Measurements from ENCODE around the gene PRKCE.
"Not testable (repeated sequence)": the region's sequence is repeated elsewhere in the genome, so short reads cannot be mapped to it uniquely, and the experiment has no call there.

Gene PRKCE

DNA sequence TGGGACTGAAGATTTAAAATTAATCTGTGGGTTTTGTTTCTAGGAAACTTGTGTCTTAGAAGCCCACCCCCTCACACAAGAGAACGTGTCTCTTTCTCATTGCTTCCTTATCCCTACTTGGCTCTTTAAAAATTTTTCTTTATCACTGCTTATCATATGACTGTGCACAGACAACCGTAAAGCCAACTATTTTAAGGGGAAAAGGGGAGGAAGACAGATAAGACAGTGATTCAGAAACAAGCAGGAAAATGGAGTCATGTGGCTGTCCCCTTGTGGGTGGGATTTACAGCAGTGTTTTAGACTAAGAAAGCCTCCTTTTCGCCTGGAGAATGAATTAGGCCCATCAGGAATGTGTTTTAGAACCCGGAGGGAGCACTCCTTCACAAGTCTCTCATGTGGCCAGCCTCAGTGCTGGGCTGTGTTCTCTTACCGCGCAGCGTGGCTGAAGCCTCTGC, 17.6 kb downstream of the PRKCE start:
- DNase-seq (ENCODE audit: low read depth): no peak

DNA sequence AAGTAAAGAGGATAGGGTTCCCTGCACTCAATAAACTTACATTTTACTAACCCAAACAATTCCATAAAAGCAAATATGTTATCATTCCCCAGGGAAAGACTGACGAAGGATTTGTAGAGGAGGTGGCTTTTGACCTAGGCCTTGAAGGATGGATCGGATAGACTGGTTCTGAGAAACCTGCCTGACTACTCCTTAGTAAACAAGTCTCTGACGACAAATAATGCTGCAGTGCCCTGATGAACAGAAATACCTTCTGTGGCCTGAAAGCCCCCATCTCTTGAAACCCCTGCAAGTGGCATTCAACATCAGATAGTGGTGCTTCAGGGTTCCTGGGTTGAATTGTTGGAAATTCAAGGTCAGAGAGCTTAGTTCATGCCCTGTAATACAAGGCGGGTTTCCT, 19.2 kb downstream of the PRKCE start:
- no peak for DNase-seq (ENCODE audit: low read depth)

DNA sequence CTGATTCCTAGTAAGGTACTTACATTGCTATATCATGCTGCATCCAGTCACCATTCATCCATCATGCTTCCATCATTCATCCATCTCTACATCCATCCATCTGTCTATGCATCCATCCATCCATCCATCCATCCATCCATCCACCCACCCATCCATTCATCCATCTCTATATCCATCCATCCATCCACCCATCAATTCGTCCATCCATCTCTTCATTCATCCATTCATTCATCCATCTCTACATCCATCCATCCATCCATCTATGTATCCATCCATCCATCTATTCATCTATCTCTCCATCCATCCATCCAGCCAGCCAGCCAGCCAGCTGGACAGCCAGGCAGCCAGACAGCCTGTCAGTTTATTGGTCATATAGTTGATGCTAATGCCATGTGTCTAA, 20.7 kb downstream of the PRKCE start:
- no peak for DNase-seq (ENCODE audit: low read depth)

DNA sequence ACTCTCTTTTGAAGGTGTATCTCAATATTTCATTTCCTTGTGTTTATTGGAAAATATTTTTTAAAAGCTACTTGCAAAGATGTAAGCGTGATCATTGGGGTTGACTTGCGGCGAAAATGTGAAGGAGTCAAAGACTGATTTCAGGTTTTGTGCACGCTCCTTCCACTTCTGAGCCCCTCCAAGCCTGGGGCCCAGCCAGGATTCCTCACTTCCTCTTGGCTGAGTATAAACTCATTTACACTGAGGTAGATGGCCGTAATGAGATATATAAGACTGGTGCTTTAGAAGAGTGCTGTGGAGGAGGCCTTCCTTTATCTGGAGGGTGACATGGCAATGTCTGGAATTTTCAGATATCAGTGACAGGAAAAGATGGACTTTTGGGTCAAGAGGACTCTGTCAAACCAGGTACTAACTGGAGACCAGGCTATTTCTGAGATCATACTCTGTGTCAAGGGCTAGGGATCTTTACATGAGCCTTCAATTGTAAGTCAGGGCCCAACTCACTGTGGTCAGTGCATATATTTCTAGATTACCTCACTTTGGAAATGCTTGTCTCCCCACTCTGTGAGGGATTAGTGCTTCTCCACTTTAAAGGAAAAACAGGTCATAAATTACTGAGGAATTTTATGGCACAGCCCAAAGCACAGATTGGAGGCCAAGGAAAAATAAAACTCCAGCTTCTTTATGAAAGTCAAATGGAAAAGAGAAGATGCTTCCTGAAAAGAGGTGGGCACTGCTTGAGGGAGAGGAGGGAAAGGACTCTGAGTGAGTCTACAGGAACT, 22.8 kb downstream of the PRKCE start:
- DNase-seq (ENCODE audit: low read depth): no peak

DNA sequence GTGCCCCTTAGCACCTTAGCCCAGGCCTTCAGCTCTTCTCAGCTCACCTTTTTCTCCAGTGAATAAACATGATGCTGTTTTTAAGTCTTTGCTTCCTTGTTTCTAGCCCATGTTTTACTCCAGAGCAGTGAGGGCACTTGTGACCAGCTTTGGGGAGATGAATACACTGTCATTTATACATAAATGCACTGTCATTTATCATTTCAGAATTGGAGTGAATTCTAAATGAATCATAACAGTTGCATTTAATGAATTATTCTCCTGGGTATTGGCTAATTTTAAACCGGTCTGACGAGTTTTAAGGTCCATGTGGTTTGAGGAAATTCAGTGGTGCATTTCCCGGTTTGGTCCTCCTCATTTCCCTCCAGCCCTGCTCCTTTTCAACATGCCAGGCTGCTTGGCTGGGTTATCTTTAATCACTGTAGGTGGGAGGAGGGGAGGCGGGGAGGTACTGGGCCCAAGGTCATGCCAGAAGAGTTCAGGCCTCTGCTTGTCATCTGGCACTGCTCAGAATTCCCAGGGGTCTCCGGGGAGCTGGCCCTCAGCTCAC, 23.9 kb downstream of the PRKCE start:
- no peak for DNase-seq (ENCODE audit: low read depth)

DNA sequence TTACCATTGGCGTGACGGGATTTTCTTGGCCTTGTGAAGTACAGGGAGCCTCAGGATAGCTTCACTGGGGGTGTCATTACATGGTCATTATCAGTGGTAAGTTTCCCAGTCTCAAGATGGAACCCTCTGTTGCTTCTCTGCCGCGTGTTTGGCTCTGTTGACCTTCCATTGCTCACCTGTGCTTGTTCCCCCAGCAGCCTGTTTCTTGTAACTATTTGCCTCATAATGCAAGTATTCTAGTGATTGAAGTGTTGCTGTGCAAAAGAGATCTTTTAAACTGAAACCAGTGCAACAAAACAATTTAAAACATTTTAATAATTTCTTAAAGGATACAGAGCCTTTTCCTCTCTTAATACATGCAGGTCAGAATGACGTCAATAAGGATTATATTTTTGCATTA, 24.6 kb downstream of the PRKCE start:
- DNase-seq (ENCODE audit: low read depth): no peak

DNA sequence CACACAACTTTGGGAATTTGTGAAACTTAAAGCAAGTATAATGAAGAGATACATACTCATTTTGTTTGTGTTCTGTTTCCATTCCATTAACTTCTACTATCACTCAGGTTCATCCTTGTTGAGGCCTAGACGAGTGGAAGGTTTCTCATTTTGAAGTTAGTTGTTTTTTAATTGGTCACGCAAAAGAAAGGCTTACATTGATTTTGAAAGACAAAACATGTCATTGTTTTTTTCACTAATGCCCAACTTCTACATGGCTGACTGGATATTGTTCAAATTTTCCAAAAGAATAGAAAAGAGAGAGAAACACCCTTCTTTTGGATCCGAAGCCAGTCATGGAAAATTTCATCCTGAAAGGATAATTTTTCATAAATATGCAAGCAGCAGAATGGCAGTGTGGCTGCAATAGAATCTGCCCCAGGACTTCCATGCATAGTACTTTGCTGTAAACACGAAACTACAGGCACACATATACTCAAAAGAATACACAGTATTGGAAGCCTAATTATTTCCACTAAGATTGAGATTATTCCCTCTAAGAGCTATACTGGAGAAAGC, 27.4 kb downstream of the PRKCE start:
- no peak for DNase-seq (ENCODE audit: low read depth)

DNA sequence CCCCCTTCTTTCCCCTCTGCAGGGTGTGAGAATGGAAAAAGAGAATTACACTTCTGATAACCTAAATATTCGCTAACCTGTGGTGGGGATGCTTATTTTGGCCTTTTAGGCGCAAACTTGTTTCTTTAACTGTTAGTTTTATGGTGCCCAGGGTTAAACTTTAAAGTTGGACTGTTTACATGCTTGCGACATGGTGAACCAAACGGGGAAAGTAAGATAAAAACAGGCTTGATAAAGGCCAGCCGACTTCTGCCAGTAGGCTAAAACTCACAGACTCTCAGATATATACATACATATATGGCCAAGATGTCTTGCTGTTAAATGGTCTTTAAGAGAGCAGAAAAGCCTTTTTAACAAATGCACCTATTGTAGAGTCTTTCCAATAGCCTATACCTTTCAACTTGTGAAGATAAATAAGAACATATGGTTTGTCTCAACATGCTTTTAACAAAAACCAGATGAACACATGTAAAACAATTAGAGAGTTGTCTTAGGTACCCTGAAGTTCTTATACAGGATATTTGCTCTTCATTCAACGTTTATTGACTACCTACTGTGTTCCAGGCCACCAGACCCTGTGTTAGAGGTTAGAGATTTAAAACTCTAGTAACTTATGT, 29.0 kb downstream of the PRKCE start:
- DNase-seq (ENCODE audit: low read depth): no peak

DNA sequence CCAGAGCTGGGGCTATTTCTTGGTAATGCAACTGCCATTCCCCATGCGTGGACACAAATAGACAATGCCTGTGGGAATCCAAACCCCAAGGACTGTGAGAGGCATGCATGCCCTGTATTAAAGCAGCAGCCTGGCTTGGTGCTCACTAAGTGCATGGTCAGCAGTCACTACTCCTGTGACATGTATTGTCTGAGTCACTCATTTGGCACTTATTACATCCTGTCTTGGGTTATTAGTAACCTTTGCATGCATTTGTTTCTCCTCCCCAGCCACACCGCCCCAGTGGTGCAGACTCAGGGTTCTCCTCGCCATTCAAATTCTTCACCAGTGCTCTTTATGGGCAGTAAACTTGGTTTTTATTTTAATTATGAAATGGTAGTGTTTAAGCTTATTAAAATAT, 30.2 kb downstream of the PRKCE start:
- DNase-seq (ENCODE audit: low read depth): no peak

DNA sequence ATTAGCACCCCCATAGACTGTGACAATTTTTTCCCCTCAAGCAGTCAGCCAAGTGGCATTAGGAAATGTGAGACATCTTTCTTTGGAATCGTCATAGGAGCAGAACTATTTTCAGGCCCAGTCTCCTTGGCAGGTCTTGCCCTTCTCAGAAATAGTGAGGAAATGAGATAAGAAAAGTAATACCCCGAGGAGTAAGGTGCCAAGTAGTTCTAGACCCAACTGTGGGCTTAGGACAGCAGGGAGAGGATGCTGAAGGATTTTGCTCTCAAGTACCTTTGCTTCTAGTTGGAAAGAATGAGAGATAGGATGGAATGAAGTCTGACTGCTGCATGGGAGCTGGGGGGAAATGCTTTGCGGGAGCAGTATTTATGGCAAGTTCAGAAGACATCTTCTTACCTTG, 31.8 kb downstream of the PRKCE start:
- DNase-seq (ENCODE audit: low read depth): no peak

DNA sequence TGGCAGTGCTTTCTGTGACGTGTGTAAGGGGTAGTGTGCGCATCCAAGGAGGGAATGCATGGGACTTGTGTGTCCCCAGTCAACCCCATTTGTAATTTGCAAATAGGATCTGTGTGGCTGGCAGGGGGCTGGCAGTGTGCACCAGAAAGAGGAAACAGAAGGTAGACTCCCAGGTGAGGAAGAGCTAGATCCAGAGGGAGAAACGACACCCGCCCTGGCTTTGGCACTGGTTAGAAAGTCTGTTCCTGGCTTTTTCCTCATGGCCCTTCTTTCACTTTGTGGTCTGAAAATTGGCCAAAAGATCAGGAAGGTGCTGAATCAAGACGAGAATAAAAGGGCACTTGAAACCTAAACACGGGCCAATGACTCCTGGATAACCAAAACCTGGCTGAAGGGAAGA, 33.3 kb downstream of the PRKCE start:
- DNase-seq (ENCODE audit: low read depth): no peak

DNA sequence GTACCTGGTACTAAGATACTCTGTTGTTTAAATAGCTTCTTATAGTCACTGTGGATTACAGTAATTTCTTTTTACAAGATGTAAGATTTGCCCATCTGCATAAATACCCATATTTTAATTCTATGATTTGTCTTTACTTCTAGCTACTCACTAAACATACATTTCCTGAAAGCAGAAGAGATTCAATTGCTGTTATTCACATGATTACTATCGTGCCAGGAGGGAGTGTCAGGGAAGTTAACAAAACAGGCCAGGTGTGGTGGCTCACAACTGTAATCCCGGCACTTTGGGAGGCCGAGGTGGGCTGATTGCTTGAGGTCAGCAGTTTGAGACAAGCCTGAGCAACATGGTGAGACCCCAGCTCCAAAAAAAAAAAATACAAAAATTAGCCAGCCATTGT, 33.8 kb downstream of the PRKCE start:
- no peak for DNase-seq (ENCODE audit: low read depth)

DNA sequence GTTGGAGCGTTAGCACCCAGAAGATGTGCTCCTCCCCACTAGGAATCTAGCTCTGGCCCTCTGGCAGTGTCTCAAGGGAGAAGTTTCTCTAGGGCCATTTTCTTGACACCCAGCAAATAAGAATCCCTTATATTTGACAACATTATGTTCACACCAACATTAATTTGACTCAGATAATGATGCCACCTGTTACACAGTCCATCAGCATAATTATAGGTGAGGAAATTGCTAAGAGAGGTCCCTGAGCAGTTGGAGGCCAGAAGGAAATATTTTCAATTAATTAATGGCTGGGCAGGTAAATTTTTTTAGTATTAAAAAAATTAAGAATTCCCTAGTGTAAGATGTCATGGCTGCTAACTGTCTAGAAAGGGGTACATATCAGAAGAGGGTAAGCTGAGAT, 36.5 kb downstream of the PRKCE start:
- DNase-seq (ENCODE audit: low read depth): no peak

DNA sequence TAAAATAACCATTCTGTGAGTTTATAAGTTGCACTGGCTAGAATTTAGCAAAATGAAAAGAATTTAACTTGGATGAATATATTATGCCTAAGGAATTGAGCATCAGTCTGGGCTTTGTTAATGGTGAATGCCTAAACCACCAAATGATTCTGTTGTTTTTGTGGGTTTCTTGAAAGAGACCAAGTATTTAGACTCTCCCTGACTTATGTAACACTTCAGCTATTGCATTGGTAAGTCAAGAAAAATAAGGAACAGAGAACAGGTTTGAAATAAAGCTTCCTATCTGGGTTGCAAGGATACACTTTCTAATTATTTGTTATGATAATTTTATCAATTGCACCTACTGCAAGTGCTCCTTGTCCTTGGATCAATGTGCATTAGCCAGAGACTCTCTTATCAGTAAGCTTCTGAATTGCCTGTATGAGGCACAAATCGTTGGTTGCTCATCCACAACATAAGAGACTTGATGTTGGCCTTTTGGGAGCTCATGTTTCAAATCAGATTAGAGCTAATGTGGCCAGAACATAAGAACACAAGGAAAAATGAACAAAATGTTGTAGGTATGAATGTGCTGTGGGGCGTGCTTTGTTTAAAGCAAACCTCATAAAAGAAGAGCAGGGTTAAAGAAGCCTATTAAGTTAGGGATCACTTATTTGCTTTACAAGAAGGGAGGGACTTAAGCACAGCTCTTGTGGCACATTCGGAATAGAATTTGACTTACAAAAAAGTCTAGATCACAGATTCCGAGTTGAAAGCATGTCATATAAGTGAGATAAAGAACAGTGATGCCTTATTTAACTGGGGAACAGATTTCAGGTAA, 37.2 kb downstream of the PRKCE start:
- DNase-seq (ENCODE audit: low read depth): no peak

DNA sequence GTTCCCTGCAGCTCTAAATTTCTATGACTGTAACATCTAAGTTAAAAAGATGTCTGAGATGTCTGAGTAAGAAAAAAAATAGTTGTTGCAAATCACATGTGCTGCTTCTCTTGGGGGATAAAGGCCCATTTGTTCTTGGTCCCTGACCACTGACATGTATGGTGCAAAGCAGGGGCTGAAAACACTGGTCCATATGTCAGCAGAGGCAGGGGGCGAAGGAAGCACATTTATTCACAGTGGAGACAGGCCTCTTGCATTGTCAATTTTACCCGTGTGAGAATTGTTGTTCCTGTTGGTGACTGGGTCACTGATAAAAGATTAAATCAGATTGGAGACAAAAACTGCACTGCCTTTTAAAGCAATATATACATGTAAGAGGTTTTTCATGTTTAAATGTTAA, 38.8 kb downstream of the PRKCE start:
- no peak for DNase-seq (ENCODE audit: low read depth)

DNA sequence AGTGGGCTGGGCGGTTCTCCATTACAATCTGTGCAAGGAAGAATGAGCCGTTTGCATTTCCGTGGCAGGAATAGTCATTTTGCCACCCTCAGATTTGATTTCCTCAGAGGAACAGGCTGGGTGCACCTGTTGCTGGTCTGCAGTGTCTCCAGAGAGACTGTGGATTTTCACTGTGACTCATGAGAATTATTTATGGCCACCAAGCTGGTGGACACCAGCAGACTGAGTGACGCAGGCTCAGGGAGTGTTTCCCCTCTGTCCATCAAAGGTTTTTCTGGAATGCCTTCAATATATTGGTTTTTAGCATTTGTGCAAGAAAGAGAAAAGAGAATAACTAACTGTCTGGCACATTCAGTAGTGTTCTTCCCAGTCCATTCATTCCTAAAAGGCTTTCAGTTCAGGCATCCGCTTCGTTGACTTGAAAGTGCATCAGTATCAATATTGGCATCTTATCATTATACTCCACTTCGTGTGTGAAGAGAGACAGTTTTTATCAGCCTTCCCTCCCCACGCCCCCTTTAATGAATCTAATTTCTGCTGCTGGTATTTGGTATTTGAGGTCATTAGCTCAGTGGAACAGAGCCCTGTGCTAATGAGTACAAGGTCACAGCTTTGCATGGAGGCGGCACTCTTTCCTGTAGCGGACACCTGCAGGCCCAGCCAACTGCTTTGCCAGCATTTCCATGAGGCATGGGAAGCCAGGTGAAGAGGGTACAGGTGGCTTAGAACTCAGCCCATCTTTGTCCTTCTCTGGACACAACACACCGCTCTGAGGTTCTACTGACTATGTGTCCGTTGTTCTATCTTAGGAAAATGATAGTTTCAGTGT, 39.9 kb downstream of the PRKCE start:
- no peak for DNase-seq (ENCODE audit: low read depth)

DNA sequence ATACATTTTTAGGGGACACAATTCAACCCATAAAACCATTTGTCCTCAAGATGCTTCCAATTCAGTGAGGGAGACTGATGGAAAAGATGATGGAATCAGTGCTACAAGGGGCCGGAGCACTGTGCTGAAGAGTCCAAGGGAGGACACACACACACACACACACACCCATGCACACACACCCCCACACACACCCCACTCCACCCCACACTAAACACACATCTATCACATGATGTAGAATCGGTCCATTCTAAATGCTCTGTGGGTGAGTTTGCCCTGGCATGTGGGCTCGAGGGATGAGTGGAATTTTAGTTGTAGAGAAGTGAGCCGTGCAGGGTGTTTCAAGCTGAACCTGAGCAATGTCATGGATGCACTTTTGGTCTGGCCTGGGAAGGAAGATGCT, 41.1 kb downstream of the PRKCE start:
- DNase-seq (ENCODE audit: low read depth): no peak

DNA sequence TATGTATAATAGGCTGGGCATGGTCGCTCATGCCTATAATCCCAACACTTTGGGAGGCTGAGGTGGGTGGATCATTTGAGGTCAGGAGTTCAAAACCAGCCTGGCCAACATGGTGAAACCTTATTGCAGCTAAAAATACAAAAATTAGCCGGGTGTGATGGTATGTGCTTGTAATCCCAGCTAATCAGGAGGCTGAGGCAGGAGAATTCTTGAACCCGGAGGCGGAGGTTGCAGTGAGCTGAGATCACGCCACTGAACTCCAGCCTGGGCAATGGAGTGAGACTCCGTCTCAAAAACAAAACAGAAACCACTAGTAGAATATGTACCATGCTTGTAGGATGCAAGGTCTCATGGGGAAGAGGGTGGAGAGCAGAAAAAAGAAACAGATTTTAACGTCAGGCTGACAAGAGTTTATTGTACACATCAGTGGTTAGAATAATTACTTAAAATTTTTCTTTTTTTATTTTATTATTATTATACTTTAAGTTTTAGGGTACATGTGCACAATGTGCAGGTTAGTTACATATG, 44.1 kb downstream of the PRKCE start:
- DNase-seq (ENCODE audit: low read depth): not testable (repeated sequence)

DNA sequence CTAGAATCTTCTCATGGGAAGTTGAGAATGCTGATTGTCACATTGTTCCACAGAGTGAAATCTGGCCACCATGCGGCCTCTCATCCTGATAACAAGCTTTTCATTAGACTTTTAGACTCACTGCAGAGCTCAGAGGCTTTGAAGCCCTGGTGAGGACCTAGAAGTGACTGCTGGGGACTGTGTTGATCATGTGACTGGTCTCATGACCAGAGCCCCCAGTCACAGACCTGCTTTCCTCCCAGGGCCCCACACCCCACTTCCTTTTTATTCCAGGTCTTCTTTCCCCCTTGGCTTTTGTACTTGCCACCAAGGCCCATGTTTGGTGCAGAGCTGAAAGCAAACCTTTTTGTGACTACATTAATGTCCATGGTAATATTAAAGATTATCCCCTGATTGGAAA, 45.2 kb downstream of the PRKCE start:
- no peak for DNase-seq (ENCODE audit: low read depth)

DNA sequence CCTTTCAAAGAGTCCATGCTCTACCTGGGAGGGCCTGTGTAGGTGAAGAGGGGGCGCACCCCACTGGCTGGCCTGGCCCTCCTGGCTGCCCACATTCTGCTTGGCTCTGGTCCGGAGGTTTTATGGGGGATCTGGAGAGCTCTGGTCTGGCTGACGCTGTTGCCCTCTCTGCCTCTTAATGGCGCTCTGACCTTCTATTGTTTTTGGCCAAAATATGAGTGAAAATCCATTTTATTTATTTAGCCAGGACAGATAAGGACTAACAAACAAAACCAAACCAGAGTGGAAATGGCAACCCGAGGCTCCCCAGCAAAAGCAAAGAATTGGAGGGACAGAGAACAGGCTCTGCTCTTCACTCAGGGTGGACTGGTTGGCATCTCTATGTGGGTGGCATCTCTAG, 45.7 kb downstream of the PRKCE start:
- no peak for DNase-seq (ENCODE audit: low read depth)

DNA sequence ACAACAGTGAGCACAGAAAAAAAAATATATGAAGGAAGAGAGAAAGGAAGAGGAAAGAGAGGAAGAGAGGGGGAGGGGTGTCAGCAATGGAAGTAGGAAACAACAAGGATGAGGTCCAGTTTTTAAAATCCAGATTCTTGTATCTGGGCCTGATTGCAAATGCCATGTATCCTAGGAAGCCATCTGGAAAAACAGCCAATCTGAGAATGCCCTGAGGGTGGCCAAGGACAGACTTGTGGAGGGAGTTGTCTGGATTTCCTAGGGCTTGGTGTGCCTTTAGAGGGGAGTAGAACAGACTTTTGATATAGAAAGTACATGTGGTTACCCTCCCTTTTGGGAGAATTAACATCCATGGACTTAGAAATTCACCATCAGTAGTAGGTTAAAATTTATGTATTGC, 47.1 kb downstream of the PRKCE start:
- DNase-seq (ENCODE audit: low read depth): no peak

All from activated T-cell treated with anti-CD3 and anti-CD28 coated beads for 1 hour (primary cell).